T-helper 2 cell treated with Interferon-gamma antibody and Interleukin-4, amounts not matched to agents 100 ng/mL and 5 ng/mL, for 36 hours (primary cell): ENCODE results near the gene LSR. TPM values are rescaled to one million over a fixed set of nuclear protein-coding genes. Genes with fewer than 3 reads are reported as not detected.
"Not testable (repeated sequence)": the region's sequence is repeated elsewhere in the genome, so short reads cannot be mapped to it uniquely, and the experiment has no call there.

Experiments used
- intact Hi-C: fragments of 100-400 bp; cut with micrococcal nuclease; formaldehyde crosslinking; loops from one replicate; pipeline ENCODE4 v1.15.1; 2023
- total RNA-seq: library from RNA; stranded (reverse); gene quantifications from 2 replicates; pipeline ENCODE4 v1.2.3, GENCODE V29; 2022

The LSR gene
- total RNA-seq, 1 donor from 2014 or later: 0.70 TPM

- intact Hi-C loops: loop anchor here (10.0 kb wide), 1 partner anchor 152 kb away; no protein-coding TSS in a partner anchor
These were observed 31.8 kb upstream of the LSR start for GRCh38 chr19:35216833-35217648.

- intact Hi-C loops: loop anchor here (10.0 kb wide), 1 partner anchor 153 kb away; no protein-coding TSS in a partner anchor
These were observed 31.2 kb upstream of the LSR start for GRCh38 chr19:35217649-35217990.

GRCh38 chr19:35219008-35219407, 29.8 kb upstream of the LSR start:
- intact Hi-C loops: loop anchor here (10.0 kb wide), 1 partner anchor 154 kb away; no protein-coding TSS in a partner anchor

- intact Hi-C loops: no loop called here
These were observed 28.4 kb upstream of the LSR start for GRCh38 chr19:35220315-35220921.

- intact Hi-C loops: not testable (repeated sequence)
These were observed 27.7 kb upstream of the LSR start for GRCh38 chr19:35220973-35221590.

- intact Hi-C loops: no loop called here
These were observed 26.3 kb upstream of the LSR start for GRCh38 chr19:35222373-35223015.

- intact Hi-C loops: no loop called here
These were observed 25.6 kb upstream of the LSR start for GRCh38 chr19:35223084-35223790.

GRCh38 chr19:35223862-35224505, 24.8 kb upstream of the LSR start:
- intact Hi-C loops: no loop called here

- intact Hi-C loops: no loop called here
These were observed 23.9 kb upstream of the LSR start for GRCh38 chr19:35224681-35225571.

GRCh38 chr19:35225951-35226350, 22.9 kb upstream of the LSR start:
- intact Hi-C loops: no loop called here

GRCh38 chr19:35226748-35227147, 22.1 kb upstream of the LSR start:
- intact Hi-C loops: no loop called here

- intact Hi-C loops: no loop called here
These were observed 20.4 kb upstream of the LSR start, which contains the start of gene FAM187B for GRCh38 chr19:35228177-35228930. FAM187B (minus strand) TSS chr19:35228739; CDS start chr19:35228680, 59 bp downstream.

- intact Hi-C loops: no loop called here
These were observed 19.2 kb upstream of the LSR start for GRCh38 chr19:35229601-35230000.

- intact Hi-C loops: no loop called here
These were observed 16.7 kb upstream of the LSR start for GRCh38 chr19:35231956-35232645.

GRCh38 chr19:35232912-35233311, 15.9 kb upstream of the LSR start:
- intact Hi-C loops: no loop called here

GRCh38 chr19:35236638-35237400, 12.0 kb upstream of the LSR start:
- intact Hi-C loops: no loop called here

- intact Hi-C loops: not testable (repeated sequence)
These were observed 9.2 kb upstream of the LSR start for GRCh38 chr19:35239597-35239996.
